GM18951 (cell line): ENCODE results near the gene AXDND1.
A peak's percentile ranks its signal among the peaks of the same experiment; 100 is the strongest.

Experiments
- POLR2A ChIP-seq: IDR thresholded peaks from 4 replicates; pipeline ENCODE4 v1.6.1; 2011; ENCODE audit warnings: mild to moderate bottlenecking; ENCODE audit not compliant: insufficient read length, insufficient read depth; ENCODE audit errors: extremely low read depth
- in situ Hi-C: fragments of 300-500 bp; cut with MboI; formaldehyde crosslinking; loops from one replicate; pipeline ENCODE4 v1.12.0; 2022; ENCODE audit warnings: low sequenced_read_pairs, mixed read lengths, inconsistent platforms; ENCODE audit not compliant: unreplicated experiment

Gene AXDND1

GRCh38 chr1:179365342-179366092, at the start of gene AXDND1:
Gene AXDND1 (plus strand): TSS chr1:179365971. CDS start chr1:179366510, 539 bp downstream.
- TF ChIP-seq POLR2A, result peak; percentile 53
- in situ Hi-C loops, result loop anchor here (5.0 to 25.0 kb wide), 2 partner anchors 283 to 828 kb away; partner anchors contain the start of gene TOR3A

GRCh38 chr1:179318491-179318890, 47.3 kb upstream of the AXDND1 start:
- TF ChIP-seq POLR2A, result no peak
- in situ Hi-C loops, result no loop called here

- in situ Hi-C loops, result no loop called here
- no peak for TF ChIP-seq POLR2A
These were observed 44.1 kb upstream of the AXDND1 start for GRCh38 chr1:179321533-179322216.

GRCh38 chr1:179322557-179322956, 43.2 kb upstream of the AXDND1 start:
- in situ Hi-C loops, result no loop called here
- no peak for TF ChIP-seq POLR2A

GRCh38 chr1:179323436-179323835, 42.3 kb upstream of the AXDND1 start:
- no peak for TF ChIP-seq POLR2A

GRCh38 chr1:179325836-179326235, 39.9 kb upstream of the AXDND1 start:
- in situ Hi-C loops, result no loop called here
- TF ChIP-seq POLR2A, result no peak

More at GRCh38 chr1:179323436-179323835, 42.3 kb upstream of the AXDND1 start:
- in situ Hi-C loops, result no loop called here

- in situ Hi-C loops, result no loop called here
- TF ChIP-seq POLR2A, result no peak
These were observed 39.0 kb upstream of the AXDND1 start for GRCh38 chr1:179326746-179327145.

- in situ Hi-C loops, result no loop called here
- no peak for TF ChIP-seq POLR2A
These were observed 38.6 kb upstream of the AXDND1 start for GRCh38 chr1:179327196-179327595.

GRCh38 chr1:179327679-179328078, 38.1 kb upstream of the AXDND1 start:
- in situ Hi-C loops, result no loop called here
- TF ChIP-seq POLR2A, result no peak

- TF ChIP-seq POLR2A, result no peak
- in situ Hi-C loops, result no loop called here
These were observed 35.9 kb upstream of the AXDND1 start for GRCh38 chr1:179329862-179330261.

- no peak for TF ChIP-seq POLR2A
- in situ Hi-C loops, result no loop called here
These were observed 31.3 kb upstream of the AXDND1 start for GRCh38 chr1:179334440-179334839.

- no peak for TF ChIP-seq POLR2A
- in situ Hi-C loops, result no loop called here
These were observed 28.5 kb upstream of the AXDND1 start for GRCh38 chr1:179337288-179337687.

GRCh38 chr1:179337942-179338560, 27.7 kb upstream of the AXDND1 start:
- in situ Hi-C loops, result no loop called here
- TF ChIP-seq POLR2A, result no peak
